K562 (cell line): Measurements from ENCODE around the gene ADCY6. TPM values are rescaled to one million over a fixed set of nuclear protein-coding genes. Genes with fewer than 3 reads are reported as not detected.

ENCODE experiments used
- CEBPB ChIP-seq: fragments of 450-650 bp; IDR thresholded peaks from 2 replicates; pipeline ENCODE4 v1.6.1; 2016; ENCODE audit warnings: missing genetic modification characterization, missing compliant biosample characterization
- HES1 ChIP-seq: fragments of 450-650 bp; IDR thresholded peaks from 2 replicates; pipeline ENCODE4 v1.6.1; 2016; ENCODE audit warnings: low read depth, mild to moderate bottlenecking, moderate library complexity
- JUNB ChIP-seq: fragments of 450-650 bp; formaldehyde crosslinking; conservative IDR thresholded peaks from 2 replicates; pipeline ENCODE4 v1.4.0; 2020; ENCODE audit warnings: mild to moderate bottlenecking
- SP1 ChIP-seq: sonication (generic); formaldehyde crosslinking; IDR thresholded peaks from 2 replicates; pipeline ENCODE4 v1.8.1; 2022; ENCODE audit warnings: mild to moderate bottlenecking, missing genetic modification reagents
- ZNF224 ChIP-seq: sonication (generic); formaldehyde crosslinking; IDR thresholded peaks from 2 replicates; pipeline ENCODE4 v1.8.0; 2022; ENCODE audit warnings: mild to moderate bottlenecking, missing genetic modification reagents
- polyA plus RNA-seq, 8 experiments: library from polyadenylated mRNA; depleted of rRNA in 4 of 8; stranded (reverse) in 5 of 8; unstranded in 3 of 8; fragments of >200 nt; fragmentation: Nextera tagmentation in 2 of 8; fragmentation: Illumina TruSeq in 1 of 8; extraction: Ambion mirVana in 2 of 8; extraction: Trizol in 1 of 8; gene quantifications; 2 replicates each; pipeline versions ENCODE4 v1.2.1 to v1.2.3, GENCODE V29; 2011 to 2014; ENCODE audit warnings: inconsistent platforms in 1 of 8, missing spikeins in 1 of 8
- total RNA-seq, 7 experiments: library from RNA; depleted of rRNA in 6 of 7; stranded (reverse); fragments of >200 nt in 6 of 7; fragmentation: Illumina TruSeq in 2 of 7; extraction: Trizol in 2 of 7; gene quantifications; 2 replicates each; pipeline versions ENCODE4 v1.2.1 to v1.2.3, GENCODE V29; 2011 to 2021; ENCODE audit warnings: low replicate concordance in 1 of 7
- TF ChIP-seq, protein P1 (sequence below): fragments of 450-650 bp; IDR thresholded peaks from 2 replicates; pipeline ENCODE4 v1.6.1; 2017; ENCODE audit warnings: antibody characterized with exemption

ADCY6 gene
- total and polyA plus RNA-seq, 9 of the 15 experiments (the other 6 are each of a cell fraction or from before 2014, with no cell fraction given) = 0.01 to 1.0 (median 0.53) TPM

GRCh38 chr12:48796976-48797375, 8.1 kb upstream of the ADCY6 start (continued):
- no peak for TF ChIP-seq SP1 (CRISPR knock-in tag)
- no peak for TF ChIP-seq HES1
- TF ChIP-seq, protein P1, sequence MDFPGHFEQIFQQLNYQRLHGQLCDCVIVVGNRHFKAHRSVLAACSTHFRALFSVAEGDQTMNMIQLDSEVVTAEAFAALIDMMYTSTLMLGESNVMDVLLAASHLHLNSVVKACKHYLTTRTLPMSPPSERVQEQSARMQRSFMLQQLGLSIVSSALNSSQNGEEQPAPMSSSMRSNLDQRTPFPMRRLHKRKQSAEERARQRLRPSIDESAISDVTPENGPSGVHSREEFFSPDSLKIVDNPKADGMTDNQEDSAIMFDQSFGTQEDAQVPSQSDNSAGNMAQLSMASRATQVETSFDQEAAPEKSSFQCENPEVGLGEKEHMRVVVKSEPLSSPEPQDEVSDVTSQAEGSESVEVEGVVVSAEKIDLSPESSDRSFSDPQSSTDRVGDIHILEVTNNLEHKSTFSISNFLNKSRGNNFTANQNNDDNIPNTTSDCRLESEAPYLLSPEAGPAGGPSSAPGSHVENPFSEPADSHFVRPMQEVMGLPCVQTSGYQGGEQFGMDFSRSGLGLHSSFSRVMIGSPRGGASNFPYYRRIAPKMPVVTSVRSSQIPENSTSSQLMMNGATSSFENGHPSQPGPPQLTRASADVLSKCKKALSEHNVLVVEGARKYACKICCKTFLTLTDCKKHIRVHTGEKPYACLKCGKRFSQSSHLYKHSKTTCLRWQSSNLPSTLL = no peak
- no peak for TF ChIP-seq JUNB (CRISPR knock-in tag)
- no peak for TF ChIP-seq CEBPB (tag)
- TF ChIP-seq ZNF224 (CRISPR knock-in tag) = no peak
